Limb (tissue), 2 donors: Measurements from ENCODE around the gene GGA2.
"Not testable (repeated sequence)": the region's sequence is repeated elsewhere in the genome, so short reads cannot be mapped to it uniquely, and the experiment has no call there.

Experiments used
- DNase-seq, 2 donors: peaks; one replicate each; pipeline ENCODE4 v3.0.0-alpha.2; 2016; ENCODE audit errors: extremely low spot score in 2 of 2

Gene GGA2

GRCh38 chr16:23510164-23510914 is at the start of gene GGA2:
TSS of gene GGA2 (minus strand) at chr16:23510494. CDS start at chr16:23510411, 83 bp downstream.
- DNase-seq: peak; percentile 79 to 92

GRCh38 chr16:23557779-23558702 is 47.7 kb upstream of the GGA2 start:
- DNase-seq: peak in 1 of 2 donors; percentile 5

GRCh38 chr16:23556881-23557778 is 46.8 kb upstream of the GGA2 start, which contains the start of the genes EARS2 and UBFD1:
TSS of gene EARS2 (minus strand) at chr16:23557350. CDS start at chr16:23557343, 7 bp downstream.
TSS of gene UBFD1 (plus strand) at chr16:23557727. CDS start at chr16:23557743, 16 bp downstream.
- DNase-seq: peak; percentile 97 to 99

- no peak for DNase-seq
Observed at GRCh38 chr16:23554536-23554935, 44.2 kb upstream of the GGA2 start.

GRCh38 chr16:23552161-23552560 is 41.9 kb upstream of the GGA2 start:
- DNase-seq: no peak

- no peak for DNase-seq
Observed at GRCh38 chr16:23549938-23550337, 39.6 kb upstream of the GGA2 start.

- no peak for DNase-seq
Observed at GRCh38 chr16:23544436-23544835, 34.1 kb upstream of the GGA2 start.

- DNase-seq: not testable (repeated sequence)
Observed at GRCh38 chr16:23540817-23541178, 30.5 kb upstream of the GGA2 start.

GRCh38 chr16:23539984-23540816 is 29.9 kb upstream of the GGA2 start:
- DNase-seq: no peak

- no peak for DNase-seq
Observed at GRCh38 chr16:23538919-23539278, 28.6 kb upstream of the GGA2 start.

- no peak for DNase-seq
Observed at GRCh38 chr16:23537390-23537789, 27.1 kb upstream of the GGA2 start.

GRCh38 chr16:23535901-23536300 is 25.6 kb upstream of the GGA2 start:
- DNase-seq: no peak

- no peak for DNase-seq
Observed at GRCh38 chr16:23534868-23535860, 24.9 kb upstream of the GGA2 start.

- DNase-seq: no peak
Observed at GRCh38 chr16:23532448-23532847, 22.2 kb upstream of the GGA2 start.

- no peak for DNase-seq
Observed at GRCh38 chr16:23530062-23530461, 19.8 kb upstream of the GGA2 start.

- no peak for DNase-seq
Observed at GRCh38 chr16:23528644-23529310, 18.5 kb upstream of the GGA2 start.

GRCh38 chr16:23527961-23528643 is 17.8 kb upstream of the GGA2 start:
- DNase-seq: no peak

- DNase-seq: no peak
Observed at GRCh38 chr16:23524886-23525285, 14.6 kb upstream of the GGA2 start.
